Uterus (tissue), 4 donors: ENCODE results near the gene OPCML. TPM values are rescaled to one million over a fixed set of nuclear protein-coding genes. Genes with fewer than 3 reads are reported as not detected.

Experiments used
- DNase-seq, 2 donors: peaks; one replicate each; pipeline ENCODE4 v3.0.0-alpha.2; 2019 to 2020
- H3K27ac ChIP-seq, 2 donors: fragments of 200-600 bp; sonication (generic); 1 replicate in 1 of 2; 2 replicates in 1 of 2; pipeline ENCODE4 v1.5.1; 2016 to 2018
- H3K27me3 ChIP-seq, 2 donors: fragments of 200-600 bp; sonication (generic); one replicate each; pipeline ENCODE4 v1.5.1; 2018 to 2019; ENCODE audit warnings: control low read depth in 1 of 2
- H3K36me3 ChIP-seq, 2 donors: fragments of 200-600 bp; sonication (generic); one replicate each; pipeline ENCODE4 v1.5.1; 2019; ENCODE audit warnings: control low read depth in 1 of 2
- H3K4me1 ChIP-seq, 2 donors: fragments of 200-600 bp; sonication (generic); one replicate each; pipeline ENCODE4 v1.5.1; 2018 to 2019; ENCODE audit warnings: control low read depth in 1 of 2
- H3K4me3 ChIP-seq, 2 donors: fragments of 200-600 bp; sonication (generic); 1 replicate in 1 of 2; 2 replicates in 1 of 2; pipeline ENCODE4 v1.5.1; 2018 to 2019; ENCODE audit warnings: mild to moderate bottlenecking in 1 of 2
- H3K9me3 ChIP-seq, 2 donors: fragments of 200-600 bp; sonication (generic); one replicate each; pipeline ENCODE4 v1.5.1; 2019; ENCODE audit warnings: control low read depth in 1 of 2
- CTCF ChIP-seq, 4 experiments: fragments of 200-600 bp in 2 of 4; fragments of 450-650 bp in 2 of 4; sonication (generic) in 2 of 4; IDR thresholded peaks; one replicate each; pipeline ENCODE4 v1.5.1; 2016 to 2019; ENCODE audit warnings: antibody characterized with exemption in 4 of 4, mild to moderate bottlenecking in 2 of 4, moderate library complexity in 1 of 4
- POLR2A ChIP-seq, 2 donors: fragments of 450-650 bp; IDR thresholded peaks; one replicate each; pipeline ENCODE4 v1.6.1; 2016; ENCODE audit warnings: antibody characterized with exemption in 2 of 2, mild to moderate bottlenecking in 1 of 2, moderate library complexity in 1 of 2
- intact Hi-C: fragments of 100-400 bp; cut with DNase I; formaldehyde crosslinking; loops from one replicate; pipeline ENCODE4 v1.15.1; 2023; ENCODE audit warnings: low total_unique reads
- total RNA-seq, 4 donors: library from RNA; depleted of rRNA in 3 of 4; stranded (reverse); fragments of >200 nt in 3 of 4; gene quantifications; one replicate each; pipeline versions ENCODE4 v1.1.0 to v1.2.4, GENCODE V29; 2014 to 2023
- donor health status: DM: yes; HTN: yes; CAD: no.

Gene OPCML
- total RNA-seq, 4 donors from 2014 or later = under 0.01 to 3.9 (median 1.7) TPM

- DNase-seq = no peak
- no peaks in the 10 kb centered on the region for H3K36me3 ChIP-seq
- TF ChIP-seq CTCF (IDR thresholded peaks at IDR 0.05) = no peak
- no peak for TF ChIP-seq POLR2A (IDR thresholded peaks at IDR 0.05)
- intact Hi-C loops = no loop called here
- H3K4me1 ChIP-seq = no peaks in the 10 kb centered on the region
- no peaks in the 10 kb centered on the region for H3K27me3 ChIP-seq
- no peak overlapping the region for H3K4me3 ChIP-seq
- no peak overlapping the region for H3K27ac ChIP-seq
- H3K9me3 ChIP-seq = no peaks in the 10 kb centered on the region
Observed at GRCh38 chr11:133399855-133400625, 132.3 kb downstream of the OPCML start.

- Histone ChIP-seq H3K27me3 (no peaks in the 10 kb centered on the region), H3K27ac (no peak overlapping the region), H3K9me3 (no peaks in the 10 kb centered on the region), H3K36me3 (no peaks in the 10 kb centered on the region), H3K4me3 (no peak overlapping the region), H3K4me1 (no peaks in the 10 kb centered on the region)
- TF ChIP-seq POLR2A (IDR thresholded peaks at IDR 0.05) (no peak), CTCF (IDR thresholded peaks at IDR 0.05) (no peak)
- intact Hi-C loops = no loop called here
- DNase-seq = no peak
Observed at GRCh38 chr11:133399294-133399693, 133.0 kb downstream of the OPCML start.

GRCh38 chr11:133390803-133391202, 141.5 kb downstream of the OPCML start:
- Histone ChIP-seq H3K4me1 (no peaks in the 10 kb centered on the region), H3K9me3 (no peaks in the 10 kb centered on the region), H3K27me3 (no peaks in the 10 kb centered on the region), H3K27ac (no peak overlapping the region), H3K36me3 (no peaks in the 10 kb centered on the region), H3K4me3 (no peak overlapping the region)
- no peak for DNase-seq
- intact Hi-C loops = no loop called here
- TF ChIP-seq POLR2A (IDR thresholded peaks at IDR 0.05) (no peak), CTCF (IDR thresholded peaks at IDR 0.05) (no peak)

- intact Hi-C loops = no loop called here
- H3K36me3 ChIP-seq = no peaks in the 10 kb centered on the region
- no peaks in the 10 kb centered on the region for H3K4me1 ChIP-seq
- no peaks in the 10 kb centered on the region for H3K27me3 ChIP-seq
- no peak for DNase-seq
- no peaks in the 10 kb centered on the region for H3K9me3 ChIP-seq
- no peak for TF ChIP-seq POLR2A (IDR thresholded peaks at IDR 0.05)
- TF ChIP-seq CTCF (IDR thresholded peaks at IDR 0.05) = no peak
- H3K27ac ChIP-seq = no peak overlapping the region
- H3K4me3 ChIP-seq = no peak overlapping the region
Observed at GRCh38 chr11:133388975-133389568, 143.2 kb downstream of the OPCML start.

- DNase-seq = no peak
- intact Hi-C loops = no loop called here
- TF ChIP-seq POLR2A (IDR thresholded peaks at IDR 0.05) (no peak), CTCF (IDR thresholded peaks at IDR 0.05) (no peak)
Observed at GRCh38 chr11:133388260-133388659, 144.0 kb downstream of the OPCML start.

More at GRCh38 chr11:133388260-133388659, 144.0 kb downstream of the OPCML start:
- H3K27ac ChIP-seq = no peak overlapping the region
- H3K4me3 ChIP-seq = no peak overlapping the region
- no peaks in the 10 kb centered on the region for H3K9me3 ChIP-seq
- no peaks in the 10 kb centered on the region for H3K4me1 ChIP-seq
- H3K36me3 ChIP-seq = no peaks in the 10 kb centered on the region
- no peaks in the 10 kb centered on the region for H3K27me3 ChIP-seq
